ENCODE data around the gene DPF3.

Gene DPF3

DNA sequence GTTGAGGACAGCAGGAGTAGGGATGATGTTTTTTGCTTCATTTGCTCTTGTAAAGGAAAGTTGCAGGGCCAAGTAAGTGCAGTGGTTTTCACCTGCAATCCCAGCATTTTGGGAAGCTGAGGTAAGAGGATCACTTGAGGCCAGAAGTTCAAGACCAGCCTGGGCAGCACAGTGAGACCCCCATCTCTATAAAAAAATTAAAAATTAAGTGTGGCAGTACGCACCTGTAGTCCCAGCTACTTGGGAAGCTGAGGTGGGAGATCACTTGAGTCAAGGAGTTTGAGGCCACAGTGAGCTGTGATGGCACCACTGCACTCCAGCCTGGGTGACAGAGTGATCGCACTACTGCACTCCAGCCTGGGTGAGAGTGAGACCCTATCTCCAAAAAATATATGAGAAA, 10.8 kb downstream of the DPF3 start:
- H3K4me3 ChIP-seq (ENCODE audit: control insufficient read depth, low read depth, low read length): no peak overlapping the region
- TF ChIP-seq, protein P1, sequence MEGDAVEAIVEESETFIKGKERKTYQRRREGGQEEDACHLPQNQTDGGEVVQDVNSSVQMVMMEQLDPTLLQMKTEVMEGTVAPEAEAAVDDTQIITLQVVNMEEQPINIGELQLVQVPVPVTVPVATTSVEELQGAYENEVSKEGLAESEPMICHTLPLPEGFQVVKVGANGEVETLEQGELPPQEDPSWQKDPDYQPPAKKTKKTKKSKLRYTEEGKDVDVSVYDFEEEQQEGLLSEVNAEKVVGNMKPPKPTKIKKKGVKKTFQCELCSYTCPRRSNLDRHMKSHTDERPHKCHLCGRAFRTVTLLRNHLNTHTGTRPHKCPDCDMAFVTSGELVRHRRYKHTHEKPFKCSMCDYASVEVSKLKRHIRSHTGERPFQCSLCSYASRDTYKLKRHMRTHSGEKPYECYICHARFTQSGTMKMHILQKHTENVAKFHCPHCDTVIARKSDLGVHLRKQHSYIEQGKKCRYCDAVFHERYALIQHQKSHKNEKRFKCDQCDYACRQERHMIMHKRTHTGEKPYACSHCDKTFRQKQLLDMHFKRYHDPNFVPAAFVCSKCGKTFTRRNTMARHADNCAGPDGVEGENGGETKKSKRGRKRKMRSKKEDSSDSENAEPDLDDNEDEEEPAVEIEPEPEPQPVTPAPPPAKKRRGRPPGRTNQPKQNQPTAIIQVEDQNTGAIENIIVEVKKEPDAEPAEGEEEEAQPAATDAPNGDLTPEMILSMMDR (IDR thresholded peaks at IDR 0.05; ENCODE audit: control insufficient read depth, insufficient read depth, low read depth, low read length, missing control alignments): no peak
- DNase-seq (ENCODE audit: low read depth): no peak

DNA sequence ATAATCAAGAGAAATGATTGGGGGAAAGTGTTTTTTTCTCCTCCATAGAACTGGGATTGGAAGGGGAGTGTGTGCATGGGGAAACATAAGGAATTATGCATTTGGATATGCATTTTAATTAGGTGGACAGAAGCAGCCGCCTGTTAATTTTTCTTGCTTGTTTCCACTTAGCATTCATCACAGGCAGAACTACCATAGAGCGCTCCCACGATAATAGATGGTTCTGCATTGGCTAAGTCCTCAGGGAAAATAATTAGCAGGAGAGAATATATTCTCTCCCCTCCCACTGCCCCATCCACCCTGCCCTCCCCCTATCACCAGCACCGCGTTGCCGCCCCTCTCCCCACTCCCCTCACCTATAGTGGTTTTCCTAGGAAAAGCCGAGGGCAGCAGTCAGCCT, 11.4 kb downstream of the DPF3 start:
- no peak overlapping the region for H3K4me3 ChIP-seq (ENCODE audit: control insufficient read depth, low read depth, low read length)
- no peak for DNase-seq (ENCODE audit: low read depth)
- TF ChIP-seq, protein P1 (IDR thresholded peaks at IDR 0.05; ENCODE audit: control insufficient read depth, insufficient read depth, low read depth, low read length, missing control alignments): no peak

DNA sequence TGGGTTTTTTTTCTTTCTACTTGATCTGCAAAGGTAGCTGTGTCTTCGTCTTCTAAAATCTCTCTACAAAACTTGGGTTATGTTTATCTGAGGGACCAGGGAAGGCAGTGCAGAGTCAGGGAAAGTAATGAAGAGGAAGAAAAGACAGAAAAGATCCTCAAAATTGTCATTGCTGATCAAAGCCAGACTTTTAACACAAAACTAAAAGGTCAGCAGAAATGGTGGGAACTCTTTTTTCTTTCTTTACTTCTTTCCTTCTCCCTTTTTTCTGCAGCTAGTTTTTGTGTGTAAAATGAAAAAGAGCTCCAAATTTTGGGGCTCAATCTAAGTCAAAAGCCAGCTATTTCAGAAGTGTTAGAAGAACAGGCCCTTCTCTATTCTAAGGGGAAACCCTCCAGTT, 11.9 kb downstream of the DPF3 start:
- TF ChIP-seq, protein P1 (IDR thresholded peaks at IDR 0.05; ENCODE audit: control insufficient read depth, insufficient read depth, low read depth, low read length, missing control alignments): no peak
- DNase-seq (ENCODE audit: low read depth): no peak
- no peak overlapping the region for H3K4me3 ChIP-seq (ENCODE audit: control insufficient read depth, low read depth, low read length)

DNA sequence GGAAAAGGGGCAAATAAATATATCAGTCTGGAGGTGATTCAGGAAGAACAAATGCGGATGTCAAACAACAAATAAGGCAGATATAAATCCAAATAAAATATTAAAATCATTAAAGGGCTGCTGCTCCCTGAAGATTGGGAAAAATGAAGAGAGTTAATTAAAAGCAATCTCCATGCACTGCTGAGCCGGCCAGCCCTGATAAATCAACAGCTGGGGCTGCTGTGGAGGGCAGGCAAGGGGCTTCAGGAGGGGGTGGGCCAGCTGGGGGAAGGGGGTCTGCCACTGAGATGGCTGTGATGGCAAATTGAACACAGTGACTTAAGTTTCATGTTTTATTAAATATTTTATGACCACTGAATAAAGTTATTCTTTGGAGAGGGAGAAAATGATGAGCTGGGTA, 12.4 kb downstream of the DPF3 start:
- DNase-seq (ENCODE audit: low read depth): no peak
- TF ChIP-seq, protein P1 (IDR thresholded peaks at IDR 0.05; ENCODE audit: control insufficient read depth, insufficient read depth, low read depth, low read length, missing control alignments): no peak
- no peak overlapping the region for H3K4me3 ChIP-seq (ENCODE audit: control insufficient read depth, low read depth, low read length)

DNA sequence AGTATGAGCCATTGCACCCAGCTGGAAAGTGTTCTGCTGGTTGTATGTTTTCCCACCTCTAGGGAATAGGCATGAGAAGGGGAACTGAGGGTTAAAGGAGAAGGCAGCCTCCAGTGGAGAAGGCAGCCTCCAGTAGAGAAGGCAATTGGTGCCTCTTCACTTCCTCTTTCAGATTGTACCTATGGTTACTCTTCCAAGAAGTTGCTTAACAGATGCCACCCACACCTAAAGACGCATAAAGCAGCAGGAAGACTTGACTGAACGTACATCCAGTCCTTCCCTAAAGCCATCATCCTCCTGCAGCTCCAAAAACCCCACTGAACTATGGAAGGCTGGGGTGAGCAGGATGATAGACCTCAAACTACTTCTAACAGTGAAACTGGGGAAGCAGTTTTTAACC, 13.1 kb downstream of the DPF3 start:
- DNase-seq (ENCODE audit: low read depth): no peak
- TF ChIP-seq, protein P1 (IDR thresholded peaks at IDR 0.05; ENCODE audit: control insufficient read depth, insufficient read depth, low read depth, low read length, missing control alignments): no peak

DNA sequence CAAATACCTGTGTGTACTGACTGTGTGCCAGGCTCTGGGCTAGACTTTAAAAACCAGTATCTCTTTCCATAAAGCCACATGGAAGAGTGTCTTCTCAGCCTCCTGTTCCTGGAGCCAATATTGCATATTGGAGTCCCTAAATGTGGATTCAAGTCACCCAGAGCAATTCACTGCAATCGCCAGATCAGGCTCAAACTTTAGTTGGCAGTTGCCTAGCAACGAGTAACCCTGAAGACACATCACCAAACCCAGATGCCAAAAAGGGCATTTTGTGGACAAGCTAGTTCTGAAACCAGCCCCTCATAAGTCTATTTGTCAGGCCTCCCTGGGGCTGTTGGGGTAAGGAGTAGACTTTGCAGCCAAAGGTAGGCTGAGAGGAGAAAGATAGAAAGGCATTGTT, 13.7 kb downstream of the DPF3 start:
- TF ChIP-seq, protein P1 (IDR thresholded peaks at IDR 0.05; ENCODE audit: control insufficient read depth, insufficient read depth, low read depth, low read length, missing control alignments): no peak
- DNase-seq (ENCODE audit: low read depth): no peak

More for the DNA sequence above, 13.1 kb downstream of the DPF3 start:
- H3K4me3 ChIP-seq (ENCODE audit: control insufficient read depth, low read depth, low read length): no peak overlapping the region

DNA sequence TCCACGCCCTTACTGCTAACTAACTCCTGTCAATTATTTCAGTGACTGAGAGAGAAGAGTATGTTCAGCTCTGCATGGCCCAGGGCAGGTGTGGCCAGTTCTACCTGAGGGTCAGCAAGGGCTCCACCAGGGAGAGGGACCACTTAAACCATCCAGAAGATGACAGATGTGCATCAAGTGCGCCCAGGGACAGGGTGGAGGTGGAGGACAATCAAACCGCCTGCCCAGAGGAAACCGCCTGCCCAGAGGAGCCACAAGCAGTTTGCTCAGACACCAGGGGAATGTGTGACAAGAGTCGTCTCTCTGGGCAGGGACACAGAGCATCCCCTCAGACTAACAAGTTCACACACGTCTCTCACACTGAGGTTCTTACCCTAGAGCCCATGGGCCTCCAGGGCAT, 14.5 kb downstream of the DPF3 start:
- H3K4me3 ChIP-seq (ENCODE audit: control insufficient read depth, low read depth, low read length): no peak overlapping the region
- no peak for DNase-seq (ENCODE audit: low read depth)
- TF ChIP-seq, protein P1 (IDR thresholded peaks at IDR 0.05; ENCODE audit: control insufficient read depth, insufficient read depth, low read depth, low read length, missing control alignments): no peak

More for the DNA sequence above, 13.7 kb downstream of the DPF3 start:
- no peak overlapping the region for H3K4me3 ChIP-seq (ENCODE audit: control insufficient read depth, low read depth, low read length)

Measured in AG09309 (cell line).